HG03558 (cell line): ENCODE results near the gene WWOX.
"Not testable (repeated sequence)": the region's sequence is repeated elsewhere in the genome, so short reads cannot be mapped to it uniquely, and the experiment has no call there.

Source experiments
- ATAC-seq: cut with Tn5 transposase; IDR thresholded peaks from one replicate; pipeline ENCODE4 v1.9.1; 2021; ENCODE audit warnings: moderate number of reproducible peaks; ENCODE audit not compliant: unreplicated experiment; ENCODE audit errors: extremely low read depth

WWOX gene

GRCh38 chr16:78571898-78572358 lies 472.5 kb downstream of the WWOX start:
- ATAC-seq = no peak

- ATAC-seq = no peak
Measured at GRCh38 chr16:78574571-78574970, 475.1 kb downstream of the WWOX start.

- no peak for ATAC-seq
Measured at GRCh38 chr16:78576941-78577340, 477.5 kb downstream of the WWOX start.

DNA sequence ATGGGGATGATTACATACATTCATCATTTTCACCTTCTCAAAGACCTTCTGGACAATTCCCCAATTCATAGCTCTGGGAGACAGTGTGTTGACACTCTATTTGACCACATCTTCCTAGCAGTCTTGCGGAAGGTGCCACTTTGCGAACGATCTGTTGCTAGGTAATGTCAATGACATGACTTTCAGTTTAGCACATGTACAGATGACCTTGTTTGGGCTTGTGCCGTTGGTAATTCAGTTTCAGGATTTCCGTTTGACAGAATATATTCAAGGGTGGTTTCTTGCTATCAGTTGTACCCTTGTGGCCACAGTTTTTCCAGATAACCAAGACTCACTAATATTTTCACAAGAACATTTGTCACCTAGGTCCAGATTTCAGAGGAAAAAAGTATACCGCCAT lies 478.2 kb downstream of the WWOX start:
- ATAC-seq = no peak

DNA sequence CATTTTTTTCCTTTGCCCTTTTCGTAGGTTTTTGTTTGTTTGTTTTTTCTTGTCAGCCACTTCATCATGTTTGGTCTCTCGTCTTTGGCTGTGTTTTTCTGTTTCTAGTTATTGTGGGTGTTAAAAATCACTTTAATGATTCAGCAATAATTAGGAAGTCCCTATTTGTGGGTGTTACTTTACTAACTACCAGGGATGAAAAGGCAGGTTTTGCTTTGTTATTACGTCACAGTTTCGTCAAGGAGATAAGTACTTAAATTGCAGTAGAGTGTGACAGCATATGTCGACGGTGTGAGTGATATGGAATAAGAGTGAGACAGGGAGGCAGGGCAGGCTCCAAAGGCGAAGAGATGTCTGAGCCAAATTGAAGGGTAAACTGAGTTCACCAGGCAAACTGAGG lies 479.6 kb downstream of the WWOX start:
- no peak for ATAC-seq

- ATAC-seq = no peak
Measured at GRCh38 chr16:78583441-78583840, 484.0 kb downstream of the WWOX start.

GRCh38 chr16:78584213-78584860 lies 484.9 kb downstream of the WWOX start:
- no peak for ATAC-seq

DNA sequence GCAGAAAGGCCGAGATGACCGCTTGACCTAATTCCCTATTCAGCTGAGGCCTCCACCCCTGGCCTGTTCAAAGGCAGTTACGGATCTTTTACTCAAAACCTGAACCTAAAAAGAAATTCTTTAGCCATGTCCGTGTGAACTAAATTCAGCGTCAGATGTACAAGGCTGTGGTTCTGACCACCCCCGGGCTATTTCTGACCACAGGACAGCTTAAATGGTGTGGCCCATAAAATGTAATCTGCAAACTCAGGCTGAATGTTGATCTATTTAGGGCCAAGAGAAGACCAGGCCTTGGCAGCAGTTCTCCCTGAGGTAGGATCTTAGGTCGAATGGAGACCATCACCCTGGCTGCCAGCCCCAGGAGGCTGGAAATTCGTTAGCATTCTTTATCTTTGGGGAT lies 485.5 kb downstream of the WWOX start:
- ATAC-seq = no peak

GRCh38 chr16:78589331-78589730 lies 489.9 kb downstream of the WWOX start:
- no peak for ATAC-seq

DNA sequence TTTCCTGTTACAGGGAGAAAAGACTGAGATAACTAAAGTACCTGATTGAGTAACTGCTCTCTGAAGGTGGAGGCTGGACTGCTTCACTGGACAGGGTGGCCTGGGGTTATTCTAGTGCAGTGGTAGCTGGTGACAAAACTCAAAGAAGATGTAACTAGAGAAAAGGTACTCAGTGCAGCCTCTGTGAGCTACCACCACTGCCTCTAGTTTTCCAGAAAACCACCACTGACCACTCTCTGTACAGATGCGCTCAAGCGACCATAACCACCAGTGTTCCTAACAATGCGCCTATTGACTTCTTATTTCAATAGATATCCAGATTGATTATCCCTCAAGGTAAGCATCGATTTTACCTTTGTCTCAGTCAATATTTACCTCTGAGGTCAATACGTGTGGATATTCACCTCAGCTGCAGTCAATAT lies 492.2 kb downstream of the WWOX start:
- no peak for ATAC-seq

DNA sequence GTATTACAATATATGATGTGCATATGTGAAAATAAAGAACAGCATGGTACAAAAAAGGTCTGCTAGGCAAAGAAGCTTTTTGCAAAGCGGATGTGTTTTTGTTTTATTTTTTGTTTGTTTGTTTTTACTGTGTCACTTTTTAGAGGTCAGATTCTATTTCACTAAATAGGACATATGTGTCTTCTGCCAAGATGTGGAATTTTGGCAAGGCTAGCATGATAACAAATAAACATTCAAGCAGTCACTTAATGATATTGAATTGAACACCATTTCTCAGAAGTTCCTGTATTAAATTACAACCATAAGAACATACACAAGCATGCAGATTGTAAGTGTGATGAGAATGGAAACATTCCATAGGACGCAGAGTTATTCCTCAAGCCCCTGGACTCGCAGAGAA lies 492.7 kb downstream of the WWOX start:
- ATAC-seq = no peak

GRCh38 chr16:78593352-78593751 lies 493.9 kb downstream of the WWOX start:
- ATAC-seq = no peak

GRCh38 chr16:78594191-78594590 lies 494.7 kb downstream of the WWOX start:
- ATAC-seq = no peak

DNA sequence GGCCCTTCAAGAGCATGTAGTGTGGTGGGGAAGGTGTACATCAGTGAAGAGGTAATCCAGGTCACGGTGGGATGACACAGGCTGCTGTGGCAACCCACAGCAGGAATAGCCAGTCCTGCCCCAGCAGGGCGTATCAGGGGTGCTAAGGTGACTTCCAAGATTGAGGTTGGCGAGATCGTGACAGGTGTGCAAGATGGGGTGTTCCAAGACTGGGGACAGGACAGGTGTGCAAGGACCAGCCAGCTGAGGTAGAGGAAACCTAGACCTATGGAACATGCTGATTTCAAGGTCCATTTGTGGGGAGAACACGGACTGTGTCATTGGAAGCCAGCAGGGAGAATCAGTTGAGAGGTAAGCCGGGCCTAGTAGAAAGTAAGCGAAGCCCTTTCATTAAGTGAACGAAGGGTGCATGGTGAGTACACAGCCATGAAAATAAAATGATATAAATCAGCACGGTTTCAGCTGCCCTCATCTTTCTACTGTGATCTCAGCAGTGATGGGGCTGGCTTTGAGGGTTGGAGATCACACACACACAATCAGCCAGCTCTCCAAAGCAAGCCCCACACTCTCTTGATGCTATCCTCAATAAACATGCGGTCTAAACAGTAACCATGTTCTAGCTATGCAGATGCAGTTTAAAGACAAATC lies 497.0 kb downstream of the WWOX start:
- no peak for ATAC-seq

DNA sequence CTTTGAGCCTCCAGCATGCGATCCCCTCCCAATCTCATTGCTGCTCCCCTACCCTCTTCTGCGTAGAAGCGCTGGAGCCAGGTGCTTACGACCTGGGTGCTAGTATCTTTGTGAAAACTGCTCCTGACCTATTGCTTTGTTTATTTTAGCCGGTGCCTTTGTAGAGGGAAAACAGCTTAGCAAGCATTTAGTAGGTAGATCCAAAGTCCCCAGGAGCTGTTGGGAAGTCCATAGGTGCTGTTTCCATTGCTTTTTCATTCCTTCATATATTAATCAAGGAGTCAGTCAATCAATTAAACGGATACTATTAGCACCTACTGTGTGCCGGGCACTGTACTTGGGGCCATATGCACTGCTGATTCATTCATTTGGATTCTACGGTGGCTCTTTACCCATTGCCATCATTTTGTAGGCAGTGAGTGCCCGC lies 497.6 kb downstream of the WWOX start:
- ATAC-seq = no peak

- ATAC-seq = no peak
Measured at GRCh38 chr16:78597809-78598570, 498.5 kb downstream of the WWOX start.

DNA sequence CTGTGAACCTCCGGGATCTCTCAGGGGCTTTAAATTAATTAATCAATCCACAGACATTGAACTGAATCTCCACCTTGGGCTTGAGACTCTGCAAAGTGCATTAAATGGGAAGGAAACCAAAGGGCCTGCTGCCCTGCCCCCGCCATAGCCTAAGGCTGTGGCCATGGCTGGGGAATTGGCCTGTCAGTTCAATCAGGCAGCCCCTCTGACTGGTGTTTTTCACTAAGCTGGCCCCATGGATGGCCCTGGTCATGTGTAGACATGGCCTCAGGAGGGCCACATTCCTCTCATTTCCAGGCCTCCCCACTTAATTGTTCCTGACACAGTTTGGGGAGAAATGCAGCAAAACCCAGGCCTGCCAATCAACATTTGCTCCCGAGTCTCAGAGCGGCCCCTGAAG lies 499.8 kb downstream of the WWOX start:
- no peak for ATAC-seq

DNA sequence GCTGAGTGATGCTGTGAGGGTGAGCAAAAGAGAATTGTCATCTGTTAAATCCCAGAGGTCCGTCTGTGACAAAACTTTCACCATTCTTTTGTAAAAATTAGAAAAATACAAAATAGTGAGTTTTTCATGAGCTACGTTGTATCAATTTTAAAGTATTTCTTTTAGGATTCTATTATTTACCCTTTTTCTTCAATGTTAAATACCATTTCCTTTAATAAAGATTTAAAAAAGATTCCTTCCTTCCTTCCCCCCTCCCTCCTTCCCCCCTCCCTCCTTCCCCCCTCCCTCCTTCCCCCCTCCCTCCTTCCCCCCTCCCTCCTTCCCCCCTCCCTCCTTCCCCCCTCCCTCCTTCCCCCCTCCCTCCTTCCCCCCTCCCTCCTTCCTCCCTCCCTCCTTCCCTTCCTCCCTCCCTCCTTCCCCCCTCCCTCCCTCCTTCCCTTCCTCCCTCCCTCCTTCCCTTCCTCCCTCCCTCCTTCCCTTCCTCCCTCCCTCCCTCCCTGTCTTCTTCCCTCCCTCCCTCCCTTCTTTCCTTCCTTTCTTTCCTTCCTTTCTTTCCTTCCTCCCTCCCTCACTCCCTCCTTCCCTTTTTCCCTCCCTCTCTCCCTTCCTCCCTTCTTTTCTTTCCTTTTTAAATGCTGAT lies 505.1 kb downstream of the WWOX start:
- ATAC-seq = not testable (repeated sequence)

GRCh38 chr16:78605548-78606101 lies 506.2 kb downstream of the WWOX start:
- ATAC-seq = no peak

DNA sequence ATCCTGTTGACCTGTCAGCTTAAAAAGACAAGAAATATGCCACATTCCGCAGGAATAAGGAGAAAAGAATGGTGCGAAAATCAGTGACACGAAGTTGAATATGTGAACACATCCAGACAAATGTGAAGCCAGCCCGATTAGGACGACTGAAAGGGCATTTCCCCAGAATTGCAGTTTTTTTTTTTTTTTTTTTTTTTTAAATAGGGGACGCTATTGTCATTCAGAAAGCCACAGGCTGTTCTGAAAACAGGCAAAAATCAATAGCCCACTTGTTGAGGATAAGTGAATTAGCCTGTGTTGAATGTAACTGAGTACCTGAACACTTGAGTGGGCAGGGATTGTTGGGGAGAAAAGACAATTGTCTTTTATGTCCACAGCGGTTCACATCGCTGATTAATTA lies 507.1 kb downstream of the WWOX start:
- no peak for ATAC-seq

- no peak for ATAC-seq
Measured at GRCh38 chr16:78607022-78607421, 507.6 kb downstream of the WWOX start.
